Bronchial epithelial cell (primary cell): ENCODE results near the gene PTPN1. TPM values are rescaled to one million over a fixed set of nuclear protein-coding genes. Genes with fewer than 3 reads are reported as not detected.

Source experiments
- DNase-seq: peaks from one replicate; pipeline ENCODE4 v3.0.0-alpha.2; 2010; ENCODE audit warnings: low read depth
- FAIRE-seq: peaks from 2 replicates; lab custom pipeline; 2011; peaks lifted over from hg19 to GRCh38; lab: Jason Lieb, UNC
- H3K27me3 ChIP-seq: 2 replicates; pipeline ENCODE4 v1.5.1; 2011; ENCODE audit warnings: low read length; ENCODE audit not compliant: control insufficient read depth, insufficient read depth
- H3K36me3 ChIP-seq: 2 replicates; pipeline ENCODE4 v1.5.1; 2011; ENCODE audit warnings: low read length; ENCODE audit not compliant: control insufficient read depth, insufficient read depth
- H3K4me3 ChIP-seq: 2 replicates; pipeline ENCODE4 v1.5.1; 2011; ENCODE audit warnings: mild to moderate bottlenecking, low read depth, low read length, control low read depth
- CTCF ChIP-seq: IDR thresholded peaks from 2 replicates; pipeline ENCODE4 v1.5.1; 2011; ENCODE audit warnings: mild to moderate bottlenecking, moderate library complexity, low read length, control low read depth, inconsistent platforms; ENCODE audit not compliant: insufficient read depth, severe bottlenecking
- total RNA-seq: library from RNA; depleted of rRNA; stranded (reverse); fragments of >200 nt; gene quantifications from 2 replicates; pipeline ENCODE4 v1.2.1, GENCODE V29; 2014

Gene PTPN1
- total RNA-seq, 1 donor from 2014 or later, result 18.4 TPM

GRCh38 chr20:50514035-50514337 is 3.8 kb downstream of the PTPN1 start:
- Histone ChIP-seq H3K4me3 (no peak overlapping the region), H3K36me3 (no peaks in the 10 kb centered on the region), H3K27me3 (no peaks in the 10 kb centered on the region)
- FAIRE-seq, result no peak
- TF ChIP-seq CTCF, result no peak
- no peak for DNase-seq

DNA sequence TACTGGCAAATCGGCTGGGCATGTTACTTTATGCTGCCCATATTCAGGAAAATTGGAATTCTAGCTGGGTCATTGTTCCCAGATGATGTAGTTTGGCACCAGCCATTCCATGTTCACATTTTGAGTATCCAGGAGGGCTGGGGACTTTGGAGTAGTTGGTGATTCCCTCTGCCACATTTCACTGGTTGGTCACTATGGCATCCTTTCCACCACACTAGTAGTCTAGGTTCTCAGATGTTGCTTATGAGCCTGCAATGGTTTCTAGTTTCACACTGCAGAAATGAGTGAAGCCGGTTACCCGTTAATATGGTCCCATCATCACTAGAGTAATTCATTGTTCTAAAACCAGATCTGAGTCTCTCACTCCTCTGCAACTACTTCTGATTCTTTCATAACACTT is 4.6 kb downstream of the PTPN1 start:
- no peaks in the 10 kb centered on the region for H3K27me3 ChIP-seq
- no peaks in the 10 kb centered on the region for H3K36me3 ChIP-seq
- TF ChIP-seq CTCF, result no peak
- no peak for DNase-seq
- FAIRE-seq, result no peak
- no peak overlapping the region for H3K4me3 ChIP-seq

- Histone ChIP-seq H3K27me3 (no peaks in the 10 kb centered on the region), H3K36me3 (no peaks in the 10 kb centered on the region), H3K4me3 (no peak overlapping the region)
- DNase-seq, result no peak
- FAIRE-seq, result no peak
- no peak for TF ChIP-seq CTCF
Observed at GRCh38 chr20:50515471-50516106, 5.4 kb downstream of the PTPN1 start.

- FAIRE-seq (no peak), DNase-seq (no peak)
- no peaks in the 10 kb centered on the region for H3K27me3 ChIP-seq
- no peaks in the 10 kb centered on the region for H3K36me3 ChIP-seq
- TF ChIP-seq CTCF, result no peak
- H3K4me3 ChIP-seq, result no peak overlapping the region
Observed at GRCh38 chr20:50516180-50516934, 6.2 kb downstream of the PTPN1 start.

DNA sequence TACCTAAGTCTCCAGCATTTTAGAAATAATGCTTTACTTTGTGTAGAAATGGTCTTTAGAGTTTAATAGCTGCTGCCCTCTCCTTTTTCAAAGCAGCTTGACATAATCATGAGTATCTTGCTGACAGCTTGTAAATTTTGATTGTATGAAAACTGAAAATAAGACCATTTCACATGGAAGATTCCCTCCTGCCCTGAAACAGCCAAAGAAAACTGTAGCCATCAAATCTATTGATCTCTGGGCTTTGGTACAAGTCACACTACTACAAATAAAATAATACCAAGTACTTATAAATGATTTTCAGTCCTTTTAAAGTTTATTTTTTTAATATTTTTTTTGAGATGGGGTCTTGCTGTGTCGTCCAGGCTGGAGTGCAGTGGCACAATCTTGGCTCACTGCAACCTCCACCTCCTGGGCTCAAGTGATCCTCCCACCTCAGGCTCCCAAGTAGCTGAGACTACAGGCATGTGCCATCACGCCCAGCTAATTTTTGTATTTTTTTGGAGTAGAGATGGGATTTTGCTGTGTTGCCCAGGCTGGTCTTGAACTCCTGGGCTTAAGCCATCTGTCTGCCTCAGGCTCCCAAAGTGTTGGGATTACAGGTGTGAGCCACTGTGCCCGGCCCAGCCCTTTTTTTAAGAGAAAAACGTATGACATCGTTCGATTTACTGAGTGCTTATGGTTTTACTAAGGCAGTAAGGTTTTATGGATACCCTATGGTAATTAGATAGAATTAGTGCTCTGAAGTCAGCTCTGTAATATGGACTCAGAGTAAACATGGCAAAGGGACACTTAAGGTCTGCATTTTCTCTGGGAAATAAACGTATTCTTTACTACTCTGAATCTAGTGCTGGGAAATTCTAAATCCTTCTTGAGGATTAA is 7.0 kb downstream of the PTPN1 start:
- H3K4me3 ChIP-seq, result no peak overlapping the region
- FAIRE-seq, result no peak
- DNase-seq, result no peak
- TF ChIP-seq CTCF, result no peak
- no peaks in the 10 kb centered on the region for H3K27me3 ChIP-seq
- H3K36me3 ChIP-seq, result no peaks in the 10 kb centered on the region
